HFF-Myc (cell line): ENCODE results near the gene ZFR.

ENCODE experiments used
- DNase-seq: peaks from one replicate; pipeline ENCODE4 v3.0.0-alpha.2; 2011; ENCODE audit warnings: low read depth; ENCODE audit errors: extremely low read depth
- H3K4me3 ChIP-seq: replicated peaks from 2 replicates; pipeline ENCODE4 v1.5.1; 2011; ENCODE audit warnings: low read depth, mild to moderate bottlenecking, control low read depth, low read length
- CTCF ChIP-seq: IDR thresholded peaks from 2 replicates; pipeline ENCODE4 v1.5.1; 2012; ENCODE audit warnings: mild to moderate bottlenecking, low read depth, low read length, control low read depth; ENCODE audit errors: missing control alignments

Gene ZFR

DNA sequence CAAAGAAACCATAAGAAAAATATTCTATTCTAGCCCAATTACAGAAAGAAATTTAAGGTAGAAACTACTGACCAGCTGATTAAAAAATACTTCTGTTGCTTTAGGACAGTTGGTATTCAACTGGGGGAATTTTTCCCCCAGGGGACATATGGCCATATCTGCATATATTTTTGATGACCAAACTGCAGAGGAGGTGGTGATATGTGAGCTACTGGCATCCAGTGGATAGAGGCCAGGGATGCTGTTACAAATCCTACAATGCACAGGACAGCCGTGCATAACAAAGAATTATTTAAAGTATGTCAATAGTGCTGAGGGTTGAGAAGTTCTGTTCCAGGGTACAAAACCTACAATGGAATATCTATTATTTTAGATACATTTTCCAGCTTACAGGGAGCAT lies 24.0 kb downstream of the ZFR start:
- no peak for DNase-seq
- no peak for TF ChIP-seq CTCF

DNA sequence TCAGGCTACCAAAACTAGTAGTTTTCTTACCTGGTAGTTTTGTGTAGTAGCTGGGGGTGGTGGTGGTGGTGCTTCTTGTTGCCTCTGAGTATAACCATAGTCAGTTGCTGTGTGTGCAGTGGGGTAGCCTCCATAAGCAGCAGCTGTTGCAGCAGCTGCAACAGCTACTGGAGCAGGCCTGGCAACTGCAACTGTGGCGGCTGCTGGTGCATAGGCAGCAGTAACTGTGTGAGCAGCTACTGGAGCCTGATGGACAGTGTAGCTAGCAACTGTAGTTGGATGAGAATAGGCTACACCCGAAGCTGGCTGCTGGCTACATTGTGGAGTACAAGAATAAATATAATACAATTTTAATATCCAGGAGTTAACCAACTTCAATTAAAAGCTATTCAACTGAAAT lies 24.7 kb downstream of the ZFR start:
- no peak for TF ChIP-seq CTCF
- no peak overlapping the region for H3K4me3 ChIP-seq
- DNase-seq, result no peak

More for the DNA sequence above, 24.0 kb downstream of the ZFR start:
- H3K4me3 ChIP-seq, result no peak overlapping the region

GRCh38 chr5:32413466-32414263 lies 30.9 kb downstream of the ZFR start:
- TF ChIP-seq CTCF, result no peak

GRCh38 chr5:32410630-32411029 lies 33.9 kb downstream of the ZFR start:
- no peak overlapping the region for H3K4me3 ChIP-seq
- TF ChIP-seq CTCF, result no peak
- no peak for DNase-seq

More at GRCh38 chr5:32413466-32414263, 30.9 kb downstream of the ZFR start:
- DNase-seq, result no peak
- H3K4me3 ChIP-seq, result no peak overlapping the region

DNA sequence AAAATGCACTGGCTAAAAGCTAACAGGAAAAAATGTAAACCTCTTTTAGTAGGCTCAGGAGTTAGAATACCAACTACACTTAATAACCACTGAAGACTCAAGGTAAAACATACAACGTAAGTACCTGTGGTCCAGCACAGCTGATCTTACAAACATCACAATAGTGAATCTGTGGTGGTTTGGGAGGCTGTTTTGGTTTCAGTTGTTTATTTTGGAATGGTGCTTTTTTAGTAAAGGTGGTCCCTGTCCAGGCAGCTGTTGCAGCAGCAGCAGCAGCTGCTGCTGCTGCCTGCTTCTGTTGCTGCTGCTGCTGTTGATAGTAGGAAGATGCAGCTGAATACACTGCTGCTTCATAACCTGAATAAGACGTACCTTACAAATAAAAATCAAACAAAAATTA lies 37.9 kb downstream of the ZFR start:
- no peak for TF ChIP-seq CTCF
- H3K4me3 ChIP-seq, result no peak overlapping the region
- no peak for DNase-seq

- no peak for TF ChIP-seq CTCF
- DNase-seq, result no peak
- H3K4me3 ChIP-seq, result no peak overlapping the region
Observed at GRCh38 chr5:32405507-32405906, 39.0 kb downstream of the ZFR start.

- DNase-seq, result no peak
- TF ChIP-seq CTCF, result no peak
- H3K4me3 ChIP-seq, result no peak overlapping the region
Observed at GRCh38 chr5:32403760-32404159, 40.8 kb downstream of the ZFR start.
